ENCODE data around the gene PRR23E. TPM values are rescaled to one million over a fixed set of nuclear protein-coding genes. Genes with fewer than 3 reads are reported as not detected.

The PRR23E gene
- total RNA-seq, 1 experiment from 2014 or later: not detected

DNA sequence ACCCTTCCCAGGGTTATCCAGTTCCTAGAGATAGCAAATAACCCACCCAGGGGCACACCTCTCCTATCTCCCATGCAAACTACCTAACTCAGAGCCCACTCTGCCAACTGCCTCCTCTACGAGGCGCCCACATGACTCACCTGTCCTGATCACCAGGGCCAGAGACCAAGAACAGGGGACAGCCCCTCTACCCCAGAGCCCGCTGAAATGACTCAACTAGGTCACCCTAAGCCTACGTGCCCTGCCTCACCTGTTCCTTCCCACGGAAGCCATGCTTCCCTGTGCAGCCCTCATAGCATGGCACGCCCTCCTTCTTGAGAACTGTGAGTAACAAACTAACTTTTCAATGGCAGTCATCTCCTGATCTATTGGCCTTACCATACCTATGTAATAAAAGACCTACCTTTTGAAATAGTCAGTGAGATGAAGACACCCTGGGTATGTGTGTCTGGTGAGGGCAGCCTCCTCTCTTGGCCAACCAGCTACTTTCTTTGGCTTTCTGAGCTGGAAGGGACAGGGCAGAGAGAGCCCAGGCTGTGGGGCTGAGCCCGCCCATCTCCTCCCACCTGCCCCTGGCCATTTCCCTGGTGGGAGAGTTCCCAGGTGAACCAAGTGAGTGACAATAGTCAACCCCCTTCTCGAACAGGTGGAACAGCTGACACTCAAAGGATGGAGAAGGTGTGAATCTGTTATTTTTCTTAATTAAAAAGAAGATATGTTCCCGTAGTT is 25.5 kb upstream of the PRR23E start:
- no TSS peak for BruUV-seq (replicated peaks)
- H3K27me3 ChIP-seq (ENCODE audit: control insufficient read depth, insufficient read depth, low read length): peaks cover 20% of the 10 kb centered on the region
- POLR2A ChIA-PET: no interaction called here
- DNase-seq (ENCODE audit: low read depth, low spot score) (no peak), ATAC-seq (no peak)
- no peak overlapping the region for H3K27ac ChIP-seq (ENCODE audit: low read length)
- CTCF ChIA-PET: no interaction called here
- H3K9me3 ChIP-seq (ENCODE audit: control insufficient read depth, insufficient read depth, low read depth, low read length): no peaks in the 10 kb centered on the region
- H3K4me3 ChIP-seq (ENCODE audit: low read depth in 2 of 2, low read length in 2 of 2): no peak overlapping the region
- TF ChIP-seq, protein P1, sequence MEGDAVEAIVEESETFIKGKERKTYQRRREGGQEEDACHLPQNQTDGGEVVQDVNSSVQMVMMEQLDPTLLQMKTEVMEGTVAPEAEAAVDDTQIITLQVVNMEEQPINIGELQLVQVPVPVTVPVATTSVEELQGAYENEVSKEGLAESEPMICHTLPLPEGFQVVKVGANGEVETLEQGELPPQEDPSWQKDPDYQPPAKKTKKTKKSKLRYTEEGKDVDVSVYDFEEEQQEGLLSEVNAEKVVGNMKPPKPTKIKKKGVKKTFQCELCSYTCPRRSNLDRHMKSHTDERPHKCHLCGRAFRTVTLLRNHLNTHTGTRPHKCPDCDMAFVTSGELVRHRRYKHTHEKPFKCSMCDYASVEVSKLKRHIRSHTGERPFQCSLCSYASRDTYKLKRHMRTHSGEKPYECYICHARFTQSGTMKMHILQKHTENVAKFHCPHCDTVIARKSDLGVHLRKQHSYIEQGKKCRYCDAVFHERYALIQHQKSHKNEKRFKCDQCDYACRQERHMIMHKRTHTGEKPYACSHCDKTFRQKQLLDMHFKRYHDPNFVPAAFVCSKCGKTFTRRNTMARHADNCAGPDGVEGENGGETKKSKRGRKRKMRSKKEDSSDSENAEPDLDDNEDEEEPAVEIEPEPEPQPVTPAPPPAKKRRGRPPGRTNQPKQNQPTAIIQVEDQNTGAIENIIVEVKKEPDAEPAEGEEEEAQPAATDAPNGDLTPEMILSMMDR (IDR thresholded peaks at IDR 0.05): no peak
- no peak for TF ChIP-seq TCF7L2 (IDR thresholded peaks at IDR 0.05; ENCODE audit: low read depth, low read length)
- TF ChIP-seq SIN3A (IDR thresholded peaks at IDR 0.05; ENCODE audit: borderline replicate concordance, insufficient read depth, low read depth, low read length): no peak
- TF ChIP-seq, protein P2, sequence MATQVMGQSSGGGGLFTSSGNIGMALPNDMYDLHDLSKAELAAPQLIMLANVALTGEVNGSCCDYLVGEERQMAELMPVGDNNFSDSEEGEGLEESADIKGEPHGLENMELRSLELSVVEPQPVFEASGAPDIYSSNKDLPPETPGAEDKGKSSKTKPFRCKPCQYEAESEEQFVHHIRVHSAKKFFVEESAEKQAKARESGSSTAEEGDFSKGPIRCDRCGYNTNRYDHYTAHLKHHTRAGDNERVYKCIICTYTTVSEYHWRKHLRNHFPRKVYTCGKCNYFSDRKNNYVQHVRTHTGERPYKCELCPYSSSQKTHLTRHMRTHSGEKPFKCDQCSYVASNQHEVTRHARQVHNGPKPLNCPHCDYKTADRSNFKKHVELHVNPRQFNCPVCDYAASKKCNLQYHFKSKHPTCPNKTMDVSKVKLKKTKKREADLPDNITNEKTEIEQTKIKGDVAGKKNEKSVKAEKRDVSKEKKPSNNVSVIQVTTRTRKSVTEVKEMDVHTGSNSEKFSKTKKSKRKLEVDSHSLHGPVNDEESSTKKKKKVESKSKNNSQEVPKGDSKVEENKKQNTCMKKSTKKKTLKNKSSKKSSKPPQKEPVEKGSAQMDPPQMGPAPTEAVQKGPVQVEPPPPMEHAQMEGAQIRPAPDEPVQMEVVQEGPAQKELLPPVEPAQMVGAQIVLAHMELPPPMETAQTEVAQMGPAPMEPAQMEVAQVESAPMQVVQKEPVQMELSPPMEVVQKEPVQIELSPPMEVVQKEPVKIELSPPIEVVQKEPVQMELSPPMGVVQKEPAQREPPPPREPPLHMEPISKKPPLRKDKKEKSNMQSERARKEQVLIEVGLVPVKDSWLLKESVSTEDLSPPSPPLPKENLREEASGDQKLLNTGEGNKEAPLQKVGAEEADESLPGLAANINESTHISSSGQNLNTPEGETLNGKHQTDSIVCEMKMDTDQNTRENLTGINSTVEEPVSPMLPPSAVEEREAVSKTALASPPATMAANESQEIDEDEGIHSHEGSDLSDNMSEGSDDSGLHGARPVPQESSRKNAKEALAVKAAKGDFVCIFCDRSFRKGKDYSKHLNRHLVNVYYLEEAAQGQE (IDR thresholded peaks at IDR 0.05; ENCODE audit: insufficient read depth in 1 of 2, low read depth in 2 of 2, low read length in 1 of 2): no peak
- no peak for TF ChIP-seq POLR2AphosphoS5 (IDR thresholded peaks at IDR 0.05; ENCODE audit: low read depth, low read length)
- no peaks in the 10 kb centered on the region for H3K36me3 ChIP-seq (ENCODE audit: control insufficient read depth, insufficient read depth, low read length)
- intact Hi-C loops (cut with micrococcal nuclease; ENCODE audit: unreplicated experiment) (no loop called here), in situ Hi-C loops (cut with HindIII; ENCODE audit: low pct_unique_long_range_greater_than_20kb, low sequenced_read_pairs) (no loop called here)
- H3K4me1 ChIP-seq (ENCODE audit: control insufficient read depth, insufficient read depth, low read length): no peaks in the 10 kb centered on the region

DNA sequence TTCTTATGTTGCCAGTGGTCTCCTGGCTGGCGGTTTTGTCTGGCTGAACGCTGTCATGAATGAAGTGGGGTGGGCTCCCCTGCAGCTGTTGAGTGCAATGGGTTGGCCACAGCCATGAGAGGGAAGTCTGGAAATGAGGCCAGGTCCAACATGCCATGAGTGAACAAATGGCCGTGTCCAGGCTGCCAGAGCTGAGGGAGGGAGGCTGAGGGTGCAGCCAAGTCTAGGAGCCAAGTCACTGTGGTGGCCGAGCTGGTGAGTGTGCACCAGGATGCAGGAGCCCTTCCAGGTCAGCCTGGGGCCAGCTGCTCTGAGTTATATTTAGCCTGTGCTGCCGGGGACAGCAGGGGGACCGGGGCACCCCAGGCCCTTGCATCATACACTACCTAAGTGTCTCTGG is 24.7 kb upstream of the PRR23E start:
- POLR2A ChIA-PET: no interaction called here

More for the DNA sequence above, 24.7 kb upstream of the PRR23E start:
- in situ Hi-C loops (cut with HindIII; ENCODE audit: low pct_unique_long_range_greater_than_20kb, low sequenced_read_pairs): no loop called here
- Histone ChIP-seq H3K27me3 (ENCODE audit: control insufficient read depth, insufficient read depth, low read length) (peaks cover 20% of the 10 kb centered on the region), H3K9me3 (ENCODE audit: control insufficient read depth, insufficient read depth, low read depth, low read length) (no peaks in the 10 kb centered on the region), H3K4me1 (ENCODE audit: control insufficient read depth, insufficient read depth, low read length) (no peaks in the 10 kb centered on the region), H3K4me3 (ENCODE audit: low read depth in 2 of 2, low read length in 2 of 2) (no peak overlapping the region), H3K27ac (ENCODE audit: low read length) (no peak overlapping the region), H3K36me3 (ENCODE audit: control insufficient read depth, insufficient read depth, low read length) (no peaks in the 10 kb centered on the region)
- CTCF ChIA-PET: no interaction called here
- DNase-seq (ENCODE audit: low read depth, low spot score): no peak
- intact Hi-C loops (cut with micrococcal nuclease; ENCODE audit: unreplicated experiment): no loop called here
- no TSS peak for BruUV-seq (replicated peaks)
- ATAC-seq: no peak
- TF ChIP-seq, protein P2 (IDR thresholded peaks at IDR 0.05; ENCODE audit: insufficient read depth in 1 of 2, low read depth in 2 of 2, low read length in 1 of 2): no peak

Data from Panc1 (cell line).